ENCODE measurements around the gene ZNF143.
"Not testable (repeated sequence)": the region's sequence is repeated elsewhere in the genome, so short reads cannot be mapped to it uniquely, and the experiment has no call there.

Gene ZNF143

GRCh38 chr11:9460322-9461062, at the start of gene ZNF143:
Gene ZNF143, plus strand, starts transcription at chr11:9461012. Its CDS starts 10,297 bp downstream, at chr11:9471309.
- peak; percentile 99 for DNase-seq (ENCODE audit: low read depth)

- no peak for DNase-seq (ENCODE audit: low read depth)
Observed at GRCh38 chr11:9428706-9429105, 32.1 kb upstream of the ZNF143 start.

- DNase-seq (ENCODE audit: low read depth) = no peak
Observed at GRCh38 chr11:9438611-9439010, 22.2 kb upstream of the ZNF143 start.

GRCh38 chr11:9446230-9446629, 14.6 kb upstream of the ZNF143 start:
- DNase-seq (ENCODE audit: low read depth) = no peak

- DNase-seq (ENCODE audit: low read depth) = no peak
Observed at GRCh38 chr11:9448576-9449352, 12.0 kb upstream of the ZNF143 start.

GRCh38 chr11:9452023-9452422, 8.8 kb upstream of the ZNF143 start:
- DNase-seq (ENCODE audit: low read depth) = not testable (repeated sequence)

- DNase-seq (ENCODE audit: low read depth) = no peak
Observed at GRCh38 chr11:9455722-9456121, 5.1 kb upstream of the ZNF143 start.

- no peak for DNase-seq (ENCODE audit: low read depth)
Observed at GRCh38 chr11:9459667-9460321, 1.0 kb upstream of the ZNF143 start.

- no peak for DNase-seq (ENCODE audit: low read depth)
Observed at GRCh38 chr11:9461063-9461759, 399 bp downstream of the ZNF143 start.

- no peak for DNase-seq (ENCODE audit: low read depth)
Observed at GRCh38 chr11:9461760-9462134, 935 bp downstream of the ZNF143 start.

GRCh38 chr11:9462172-9462799, 1.5 kb downstream of the ZNF143 start:
- no peak for DNase-seq (ENCODE audit: low read depth)

- DNase-seq (ENCODE audit: low read depth) = no peak
Observed at GRCh38 chr11:9462806-9463537, 2.2 kb downstream of the ZNF143 start.

GRCh38 chr11:9470765-9471164, 10.0 kb downstream of the ZNF143 start:
- DNase-seq (ENCODE audit: low read depth) = no peak

- no peak for DNase-seq (ENCODE audit: low read depth)
Observed at GRCh38 chr11:9473408-9473807, 12.6 kb downstream of the ZNF143 start.

- DNase-seq (ENCODE audit: low read depth) = no peak
Observed at GRCh38 chr11:9479899-9480298, 19.1 kb downstream of the ZNF143 start.

- DNase-seq (ENCODE audit: low read depth) = peak; percentile 35
Observed at GRCh38 chr11:9489080-9489765, 28.4 kb downstream of the ZNF143 start.

GRCh38 chr11:9490376-9490775, 29.6 kb downstream of the ZNF143 start:
- DNase-seq (ENCODE audit: low read depth) = no peak

- DNase-seq (ENCODE audit: low read depth) = no peak
Observed at GRCh38 chr11:9493492-9493891, 32.7 kb downstream of the ZNF143 start.

GRCh38 chr11:9494316-9494715, 33.5 kb downstream of the ZNF143 start:
- no peak for DNase-seq (ENCODE audit: low read depth)

- no peak for DNase-seq (ENCODE audit: low read depth)
Observed at GRCh38 chr11:9495803-9496514, 35.1 kb downstream of the ZNF143 start.

Data from non-pigmented ciliary epithelial cell (primary cell).